Upper lobe of left lung (tissue), 6 donors: ENCODE measurements around the gene MCTS1. TPM values are rescaled to one million over a fixed set of nuclear protein-coding genes. Genes with fewer than 3 reads are reported as not detected.
A peak's percentile ranks its signal among the peaks of the same experiment; 100 is the strongest.

Source experiments
- ATAC-seq, 2 donors: fragments of 200-7000 bp; cut with Tn5 transposase; one replicate each; pipeline ENCODE4 v1.9.1; 2022; ENCODE audit warnings: mild to moderate bottlenecking in 2 of 2, moderate library complexity in 2 of 2; ENCODE audit not compliant: low FRiP score in 2 of 2
- DNase-seq, 2 donors: peaks; one replicate each; pipeline ENCODE4 v3.0.0-alpha.2; 2019 to 2020
- H3K27ac ChIP-seq, 4 donors: fragments of 200-600 bp; sonication (generic); one replicate each; pipeline ENCODE4 v1.5.1; 2016 to 2019
- H3K27me3 ChIP-seq, 4 donors: fragments of 200-600 bp; sonication (generic); one replicate each; pipeline ENCODE4 v1.5.1; 2017 to 2019
- H3K36me3 ChIP-seq, 4 donors: fragments of 200-600 bp; sonication (generic); one replicate each; pipeline ENCODE4 v1.5.1; 2016 to 2019
- H3K4me1 ChIP-seq, 4 donors: fragments of 200-600 bp; sonication (generic); one replicate each; pipeline ENCODE4 v1.5.1; 2018 to 2019
- H3K4me3 ChIP-seq, 4 donors: fragments of 200-600 bp; sonication (generic); one replicate each; pipeline ENCODE4 v1.5.1; 2017 to 2019; ENCODE audit warnings: mild to moderate bottlenecking in 2 of 4, moderate library complexity in 1 of 4
- H3K9me3 ChIP-seq, 4 donors: fragments of 200-600 bp; sonication (generic); one replicate each; pipeline ENCODE4 v1.5.1; 2018 to 2019
- EP300 ChIP-seq, 4 donors: sonication (generic); formaldehyde crosslinking; IDR thresholded peaks; one replicate each; pipeline ENCODE4 v1.5.1; 2017; ENCODE audit warnings: antibody characterized with exemption in 4 of 4, control low read depth in 2 of 4
- POLR2A ChIP-seq, 4 donors: fragments of 450-650 bp; IDR thresholded peaks; one replicate each; pipeline ENCODE4 v1.5.1; 2016 to 2017; ENCODE audit warnings: antibody characterized with exemption in 4 of 4, mild to moderate bottlenecking in 2 of 4
- POLR2AphosphoS5 ChIP-seq, 2 donors: sonication (generic); formaldehyde crosslinking; IDR thresholded peaks; one replicate each; pipeline ENCODE4 v1.5.1; 2017; ENCODE audit warnings: antibody characterized with exemption in 2 of 2
- WGBS, 2 donors: methylation state at CpG; one replicate each; pipeline ENCODE4 v1.1.5; 2017 to 2018; 5-methylcytosine and 5-hydroxymethylcytosine counted together
- total RNA-seq, 6 donors: library from RNA; depleted of rRNA in 4 of 6; stranded (reverse); fragments of >200 nt in 4 of 6; gene quantifications; one replicate each; pipeline versions ENCODE4 v1.1.0 to v1.2.1, GENCODE V29; 2016 to 2021
- TF ChIP-seq, protein P1 (sequence below), 6 experiments: fragments of 450-650 bp in 4 of 6; fragments of 200-600 bp in 2 of 6; sonication (generic) in 2 of 6; IDR thresholded peaks; one replicate each; pipeline ENCODE4 v1.5.1; 2016 to 2019; ENCODE audit warnings: antibody characterized with exemption in 6 of 6
- donor health status: DM: no; HTN: no; CAD: no; lungs with moderate emphysema.
- donor health status: DM: no; HTN: yes; CAD: no; lungs with severe emphysema.

MCTS1 gene, protein sequence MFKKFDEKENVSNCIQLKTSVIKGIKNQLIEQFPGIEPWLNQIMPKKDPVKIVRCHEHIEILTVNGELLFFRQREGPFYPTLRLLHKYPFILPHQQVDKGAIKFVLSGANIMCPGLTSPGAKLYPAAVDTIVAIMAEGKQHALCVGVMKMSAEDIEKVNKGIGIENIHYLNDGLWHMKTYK
- total RNA-seq, result 10 to 100 TPM in 5 of 6 donors, 1 to 10 TPM in 1; 4.8 to 28.3 (median 22.1) TPM

DNA sequence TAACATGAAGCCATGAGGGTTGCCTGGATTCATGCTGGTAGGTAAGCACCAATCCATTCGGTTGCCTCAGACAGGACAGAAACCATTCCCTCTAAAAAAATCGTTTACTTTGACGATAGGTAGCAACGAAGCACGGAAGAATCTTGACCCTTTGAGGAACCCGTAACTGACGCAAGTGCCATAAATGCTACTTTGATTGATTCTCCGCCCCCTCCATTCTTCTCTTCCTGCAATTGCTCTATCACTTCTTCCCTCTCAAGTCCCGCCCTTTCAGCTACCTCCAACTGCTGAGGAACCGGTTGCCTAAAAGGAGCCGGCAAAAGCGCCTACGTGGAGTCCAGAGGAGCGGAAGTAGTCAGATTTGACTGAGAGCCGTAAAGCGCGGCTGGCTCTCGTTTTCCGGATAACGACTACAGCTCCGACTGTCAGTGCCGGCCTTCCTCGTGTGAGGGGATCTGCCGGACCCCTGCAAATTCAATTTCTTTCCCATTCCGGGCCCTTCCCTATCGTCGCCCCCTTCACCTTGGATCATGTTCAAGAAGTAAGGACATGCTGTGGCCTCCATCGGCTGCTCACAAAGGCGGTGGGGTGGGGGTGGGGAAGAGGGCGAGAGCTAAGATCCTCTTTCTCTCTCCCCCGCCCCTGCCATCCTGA, at the start of gene MCTS1:
Gene MCTS1 (plus strand): TSS at position 395 of the 654 bp plus-strand sequence. CDS start 136 bp downstream, at position 531.
- no peaks in the 10 kb centered on the region for H3K27me3 ChIP-seq
- H3K4me3 ChIP-seq, result peak within 1 kb of the TSS; percentile 44 to 65 (median 58)
- peaks cover 0 to 7% (median 2%) of the 10 kb centered on the region in 4 donors for H3K36me3 ChIP-seq
- 0 to 39% methylated on average over 18 to 31 of the region's 31 CpGs for WGBS, 2 donors
- TF ChIP-seq POLR2AphosphoS5 (IDR thresholded peaks at IDR 0.05) (peak; percentile 39 to 54), POLR2A (IDR thresholded peaks at IDR 0.05) (peak in 2 of 4 donors; percentile 19 to 60)
- TF ChIP-seq, protein P1, sequence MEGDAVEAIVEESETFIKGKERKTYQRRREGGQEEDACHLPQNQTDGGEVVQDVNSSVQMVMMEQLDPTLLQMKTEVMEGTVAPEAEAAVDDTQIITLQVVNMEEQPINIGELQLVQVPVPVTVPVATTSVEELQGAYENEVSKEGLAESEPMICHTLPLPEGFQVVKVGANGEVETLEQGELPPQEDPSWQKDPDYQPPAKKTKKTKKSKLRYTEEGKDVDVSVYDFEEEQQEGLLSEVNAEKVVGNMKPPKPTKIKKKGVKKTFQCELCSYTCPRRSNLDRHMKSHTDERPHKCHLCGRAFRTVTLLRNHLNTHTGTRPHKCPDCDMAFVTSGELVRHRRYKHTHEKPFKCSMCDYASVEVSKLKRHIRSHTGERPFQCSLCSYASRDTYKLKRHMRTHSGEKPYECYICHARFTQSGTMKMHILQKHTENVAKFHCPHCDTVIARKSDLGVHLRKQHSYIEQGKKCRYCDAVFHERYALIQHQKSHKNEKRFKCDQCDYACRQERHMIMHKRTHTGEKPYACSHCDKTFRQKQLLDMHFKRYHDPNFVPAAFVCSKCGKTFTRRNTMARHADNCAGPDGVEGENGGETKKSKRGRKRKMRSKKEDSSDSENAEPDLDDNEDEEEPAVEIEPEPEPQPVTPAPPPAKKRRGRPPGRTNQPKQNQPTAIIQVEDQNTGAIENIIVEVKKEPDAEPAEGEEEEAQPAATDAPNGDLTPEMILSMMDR (IDR thresholded peaks at IDR 0.05), result no peak
- DNase-seq (peak in 1 of 2 donors; percentile 85), ATAC-seq (peak; percentile 94 to 98)
- H3K27ac ChIP-seq, result peak within 1 kb of the TSS; percentile 83 to 93 (median 89)
- peaks cover 0 to 9% (median 3%) of the 10 kb centered on the region in 4 donors for H3K4me1 ChIP-seq
- H3K9me3 ChIP-seq, result no peaks in the 10 kb centered on the region

DNA sequence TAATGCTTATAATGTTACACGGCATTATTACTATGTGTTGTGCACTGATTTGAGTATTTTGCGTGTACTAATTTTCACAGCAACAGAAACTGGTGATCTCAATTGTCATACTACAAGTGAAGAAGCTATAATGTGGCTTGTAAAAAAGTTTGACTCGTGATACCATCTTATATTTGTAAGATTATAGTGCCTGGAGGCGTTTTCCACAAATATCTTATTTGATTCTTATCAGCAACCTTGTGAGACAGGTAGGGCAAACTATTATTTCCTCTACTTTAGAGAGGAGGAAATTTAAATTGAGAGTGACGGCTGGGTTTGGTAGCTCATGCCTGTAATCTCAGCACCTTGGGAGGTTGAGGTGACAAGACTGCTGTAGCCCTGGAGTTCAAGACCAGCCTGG, 47.6 kb upstream of the MCTS1 start:
- Histone ChIP-seq H3K4me1 (peaks cover 0 to 5% (median 2%) of the 10 kb centered on the region in 4 donors), H3K27ac (no peak overlapping the region), H3K36me3 (no peaks in the 10 kb centered on the region), H3K4me3 (no peak overlapping the region), H3K9me3 (no peaks in the 10 kb centered on the region), H3K27me3 (no peaks in the 10 kb centered on the region)
- TF ChIP-seq POLR2AphosphoS5 (IDR thresholded peaks at IDR 0.05) (no peak), POLR2A (IDR thresholded peaks at IDR 0.05) (no peak), EP300 (IDR thresholded peaks at IDR 0.05) (no peak)
- TF ChIP-seq, protein P1 (IDR thresholded peaks at IDR 0.05), result no peak
- DNase-seq (no peak), ATAC-seq (no peak)
- WGBS, 2 donors, result 73 to 91% methylated on average over 5 of the region's 5 CpGs

DNA sequence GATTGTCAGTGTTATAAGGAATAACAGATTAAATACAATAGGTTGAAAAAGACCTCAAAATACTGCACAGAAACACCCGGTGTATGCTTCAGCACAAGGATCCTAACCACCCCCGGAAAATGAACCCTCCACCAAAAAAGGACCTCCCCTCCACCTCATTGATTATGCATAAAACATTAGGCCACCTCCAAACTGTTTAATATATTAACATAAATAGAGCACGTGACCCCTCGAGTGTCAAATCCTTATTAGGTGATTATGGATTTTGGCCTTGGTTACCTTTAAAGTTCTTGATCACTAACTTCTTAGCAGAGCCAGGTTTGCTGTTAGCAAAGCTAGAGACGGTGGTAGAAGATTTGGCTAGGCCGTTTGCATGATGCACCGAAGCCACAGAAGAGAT, 44.1 kb upstream of the MCTS1 start:
- 2 to 32% methylated on average over 7 of the region's 7 CpGs for WGBS, 2 donors
- ATAC-seq (no peak), DNase-seq (peak in 1 of 2 donors; percentile 21)
- Histone ChIP-seq H3K4me3 (peak overlapping the region in 3 of 4 donors; percentile 55 to 70 (median 63)), H3K27ac (peak overlapping the region; percentile 96 to 98 (median 97)), H3K27me3 (no peaks in the 10 kb centered on the region), H3K4me1 (peaks cover 0 to 11% (median 5%) of the 10 kb centered on the region in 4 donors), H3K36me3 (no peaks in the 10 kb centered on the region), H3K9me3 (no peaks in the 10 kb centered on the region)
- TF ChIP-seq EP300 (IDR thresholded peaks at IDR 0.05), result no peak
- TF ChIP-seq POLR2AphosphoS5 (IDR thresholded peaks at IDR 0.05), result no peak
- no peak for TF ChIP-seq POLR2A (IDR thresholded peaks at IDR 0.05)
- TF ChIP-seq, protein P1 (IDR thresholded peaks at IDR 0.05), result no peak

DNA sequence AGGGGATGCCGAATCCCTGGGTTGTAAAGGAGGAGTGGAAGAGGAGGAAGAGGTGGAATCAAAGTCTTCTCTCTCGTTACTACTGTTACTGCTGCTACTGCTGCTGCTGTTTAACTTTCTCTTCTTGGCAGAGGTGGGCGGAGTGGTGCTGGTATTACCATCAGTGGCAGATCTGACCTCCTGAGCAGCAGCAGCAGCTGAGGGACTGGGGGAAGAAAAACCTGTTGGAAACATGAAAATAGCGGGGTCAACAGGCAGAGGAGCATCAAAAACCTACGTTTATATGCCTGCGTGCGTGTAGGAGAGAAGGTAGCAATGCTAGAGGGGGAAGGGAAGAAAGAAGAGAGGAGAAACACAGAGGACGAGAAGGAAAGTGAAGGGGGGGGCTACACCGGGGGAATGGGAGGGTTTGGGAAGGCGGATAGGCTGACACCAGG, 43.5 kb upstream of the MCTS1 start:
- ATAC-seq, result peak in 1 of 2 donors; percentile 45
- Histone ChIP-seq H3K4me1 (peaks cover 0 to 11% (median 5%) of the 10 kb centered on the region in 4 donors), H3K4me3 (peak overlapping the region; percentile 45 to 70 (median 59)), H3K9me3 (no peaks in the 10 kb centered on the region), H3K27me3 (no peaks in the 10 kb centered on the region), H3K36me3 (no peaks in the 10 kb centered on the region), H3K27ac (peak overlapping the region; percentile 96 to 98 (median 97))
- 0 to 33% methylated on average over 8 to 10 of the region's 10 CpGs for WGBS, 2 donors
- no peak for TF ChIP-seq EP300 (IDR thresholded peaks at IDR 0.05)
- no peak for TF ChIP-seq POLR2AphosphoS5 (IDR thresholded peaks at IDR 0.05)
- TF ChIP-seq POLR2A (IDR thresholded peaks at IDR 0.05), result no peak
- TF ChIP-seq, protein P1 (IDR thresholded peaks at IDR 0.05), result no peak
- DNase-seq, result peak in 1 of 2 donors; percentile 26
